ENCODE data around the gene NCKAP5. TPM values are rescaled to one million over a fixed set of nuclear protein-coding genes. Genes with fewer than 3 reads are reported as not detected.
A peak's percentile ranks its signal among the peaks of the same experiment; 100 is the strongest.

NCKAP5 gene
- total RNA-seq, 1 experiment from 2014 or later, result 3.2 TPM

- no peaks in the 10 kb centered on the region for H4K20me1 ChIP-seq (ENCODE audit: low read length)
- no peaks in the 10 kb centered on the region for H3K9me2 ChIP-seq (replicated peaks; ENCODE audit: low read length)
- DNase-seq (no peak), ATAC-seq (no peak)
- H2AFZ ChIP-seq (ENCODE audit: low read length), result no peak overlapping the region
- TF ChIP-seq CTCF (conservative IDR thresholded peaks at IDR 0.05; ENCODE audit: low read depth, low read length) (no peak), EZH2 (IDR thresholded peaks at IDR 0.05; ENCODE audit: low read length, unreplicated experiment) (no peak), EZH2phosphoT487 (IDR thresholded peaks at IDR 0.05; ENCODE audit: borderline replicate concordance, low read length) (no peak)
- H3K9me3 ChIP-seq (ENCODE audit: low read length), result no peaks in the 10 kb centered on the region
- peaks cover 36% of the 10 kb centered on the region for H3K4me1 ChIP-seq (ENCODE audit: insufficient read depth, low read length)
- no peaks in the 10 kb centered on the region for H3F3A ChIP-seq (ENCODE audit: low read length, unreplicated experiment)
- no peak overlapping the region for H3K27ac ChIP-seq (ENCODE audit: low read length)
- no TSS peak for BruUV-seq (replicated peaks)
- H3K4me3 ChIP-seq (ENCODE audit: low read length), result no peak overlapping the region
- ChIA-PET POLR2A (ENCODE audit: unreplicated experiment) (no interaction called here), CTCF (no interaction called here)
- intact Hi-C loops (cut with micrococcal nuclease), result loop anchor here (10.0 kb wide), 2 partner anchors 337 to 877 kb away; no protein-coding TSS in a partner anchor
- no peaks in the 10 kb centered on the region for H3K36me3 ChIP-seq (ENCODE audit: low read depth, low read length)
- H3K79me2 ChIP-seq (ENCODE audit: low read length), result no peaks in the 10 kb centered on the region
- no peaks in the 10 kb centered on the region for H3K27me3 ChIP-seq (ENCODE audit: low read length)
- H3K9ac ChIP-seq (ENCODE audit: low read length), result no peak overlapping the region
- H3K4me2 ChIP-seq (ENCODE audit: low read length), result no peak overlapping the region
Measured at GRCh38 chr2:133142087-133142486, 426.2 kb downstream of the NCKAP5 start.

- no peak overlapping the region for H3K4me2 ChIP-seq (ENCODE audit: low read length)
- ATAC-seq (no peak), DNase-seq (no peak)
- no peaks in the 10 kb centered on the region for H3F3A ChIP-seq (ENCODE audit: low read length, unreplicated experiment)
- no peak overlapping the region for H3K9ac ChIP-seq (ENCODE audit: low read length)
- BruUV-seq (replicated peaks), result no TSS peak
- H3K27ac ChIP-seq (ENCODE audit: low read length), result no peak overlapping the region
- H3K9me2 ChIP-seq (replicated peaks; ENCODE audit: low read length), result no peaks in the 10 kb centered on the region
- no peak overlapping the region for H2AFZ ChIP-seq (ENCODE audit: low read length)
- ChIA-PET CTCF (interaction anchor here (0.6 kb wide), 1 partner anchor 594 kb away, joined by 4 read pairs; no protein-coding TSS in a partner anchor), POLR2A (ENCODE audit: unreplicated experiment) (interaction anchor here (0.6 kb wide), 1 partner anchor 31 kb away, joined by 4 read pairs; no protein-coding TSS in a partner anchor)
- H3K36me3 ChIP-seq (ENCODE audit: low read depth, low read length), result no peaks in the 10 kb centered on the region
- H3K79me2 ChIP-seq (ENCODE audit: low read length), result no peaks in the 10 kb centered on the region
- no peaks in the 10 kb centered on the region for H3K27me3 ChIP-seq (ENCODE audit: low read length)
- H4K20me1 ChIP-seq (ENCODE audit: low read length), result no peaks in the 10 kb centered on the region
- intact Hi-C loops (cut with micrococcal nuclease), result loop anchor here (10.0 kb wide), 2 partner anchors 336 to 876 kb away; no protein-coding TSS in a partner anchor
- H3K4me3 ChIP-seq (ENCODE audit: low read length), result no peak overlapping the region
- no peaks in the 10 kb centered on the region for H3K9me3 ChIP-seq (ENCODE audit: low read length)
- peaks cover 24% of the 10 kb centered on the region for H3K4me1 ChIP-seq (ENCODE audit: insufficient read depth, low read length)
- TF ChIP-seq EZH2phosphoT487 (IDR thresholded peaks at IDR 0.05; ENCODE audit: borderline replicate concordance, low read length), result no peak
- no peak for TF ChIP-seq CTCF (conservative IDR thresholded peaks at IDR 0.05; ENCODE audit: low read depth, low read length)
- TF ChIP-seq EZH2 (IDR thresholded peaks at IDR 0.05; ENCODE audit: low read length, unreplicated experiment), result no peak
Measured at GRCh38 chr2:133140620-133141019, 427.6 kb downstream of the NCKAP5 start.

- TF ChIP-seq EZH2phosphoT487 (IDR thresholded peaks at IDR 0.05; ENCODE audit: borderline replicate concordance, low read length) (no peak), CTCF (conservative IDR thresholded peaks at IDR 0.05; ENCODE audit: low read depth, low read length) (no peak), EZH2 (IDR thresholded peaks at IDR 0.05; ENCODE audit: low read length, unreplicated experiment) (no peak)
- ChIA-PET CTCF (no interaction called here), POLR2A (ENCODE audit: unreplicated experiment) (interaction anchor here (0.6 kb wide), 1 partner anchor 31 kb away, joined by 4 read pairs; no protein-coding TSS in a partner anchor)
- Histone ChIP-seq H3K27ac (ENCODE audit: low read length) (0 out of 2 replicates have a peak overlapping the region, but pooled peaks have one; percentile 21), H3K4me3 (ENCODE audit: low read length) (no peak overlapping the region), H3K27me3 (ENCODE audit: low read length) (no peaks in the 10 kb centered on the region), H3K9me2 (replicated peaks; ENCODE audit: low read length) (no peaks in the 10 kb centered on the region), H3K36me3 (ENCODE audit: low read depth, low read length) (no peaks in the 10 kb centered on the region), H3F3A (ENCODE audit: low read length, unreplicated experiment) (no peaks in the 10 kb centered on the region), H3K4me2 (ENCODE audit: low read length) (peak overlapping the region; percentile 4; the same call in 1 of the 2 replicates), H3K9ac (ENCODE audit: low read length) (no peak overlapping the region), H4K20me1 (ENCODE audit: low read length) (no peaks in the 10 kb centered on the region), H2AFZ (ENCODE audit: low read length) (no peak overlapping the region), H3K9me3 (ENCODE audit: low read length) (no peaks in the 10 kb centered on the region), H3K4me1 (ENCODE audit: insufficient read depth, low read length) (peaks cover 23% of the 10 kb centered on the region), H3K79me2 (ENCODE audit: low read length) (no peaks in the 10 kb centered on the region)
- peak; percentile 28 for DNase-seq
- no TSS peak for BruUV-seq (replicated peaks)
- peak; percentile 27; the same call in 1 of the 2 replicates for ATAC-seq
- intact Hi-C loops (cut with micrococcal nuclease), result loop anchor here (10.0 kb wide), 2 partner anchors 335 to 875 kb away; no protein-coding TSS in a partner anchor
Measured at GRCh38 chr2:133139847-133140533, 428.3 kb downstream of the NCKAP5 start.

Measured in PC-3 (cell line).